NCI-H526 treated with DMSO at 0.1 percent for 48 hours (cell line): ENCODE measurements around the gene RAB4B.
A peak's percentile ranks its signal among the peaks of the same experiment; 100 is the strongest.
"Not testable (repeated sequence)": the region's sequence is repeated elsewhere in the genome, so short reads cannot be mapped to it uniquely, and the experiment has no call there.

Source experiments
- DNase-seq: peaks from one replicate; lab custom pipeline; 2025; lab: John Stamatoyannopoulos, UW

RAB4B gene

DNA sequence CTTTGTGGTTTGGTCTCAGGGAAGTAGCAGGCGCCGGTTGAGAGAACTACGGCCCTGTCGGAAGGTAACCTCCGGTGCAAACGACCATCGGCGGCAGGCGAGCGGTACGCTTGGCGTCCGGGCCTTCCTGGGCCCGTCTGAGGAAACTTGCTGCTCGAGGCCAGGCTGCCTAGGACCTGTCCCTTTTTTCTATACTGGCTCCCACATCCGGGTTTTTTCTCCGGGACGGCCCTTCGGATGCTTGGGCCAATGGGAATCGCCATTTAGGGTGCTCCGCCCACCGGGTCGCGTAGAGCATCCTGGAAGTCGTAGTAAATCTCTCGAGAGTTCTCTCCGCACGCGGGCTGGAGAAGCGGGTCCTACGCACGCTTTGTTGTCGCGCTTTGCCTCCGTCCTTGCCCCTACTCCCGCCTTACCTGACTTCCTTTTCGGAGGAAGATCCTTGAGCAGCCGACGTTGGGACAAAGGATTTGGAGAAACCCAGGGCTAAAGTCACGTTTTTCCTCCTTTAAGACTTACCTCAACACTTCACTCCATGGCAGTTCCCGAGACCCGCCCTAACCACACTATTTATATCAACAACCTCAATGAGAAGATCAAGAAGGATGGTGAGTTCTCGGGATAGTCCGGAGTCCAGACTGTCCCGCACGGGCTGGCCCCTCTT is 27.0 kb upstream of the RAB4B start, which contains the start of gene SNRPA:
SNRPA (plus strand) TSS at position 330 of the 664 bp plus-strand sequence; CDS start at position 536, 206 bp downstream.
- peak; percentile 97 for DNase-seq

DNA sequence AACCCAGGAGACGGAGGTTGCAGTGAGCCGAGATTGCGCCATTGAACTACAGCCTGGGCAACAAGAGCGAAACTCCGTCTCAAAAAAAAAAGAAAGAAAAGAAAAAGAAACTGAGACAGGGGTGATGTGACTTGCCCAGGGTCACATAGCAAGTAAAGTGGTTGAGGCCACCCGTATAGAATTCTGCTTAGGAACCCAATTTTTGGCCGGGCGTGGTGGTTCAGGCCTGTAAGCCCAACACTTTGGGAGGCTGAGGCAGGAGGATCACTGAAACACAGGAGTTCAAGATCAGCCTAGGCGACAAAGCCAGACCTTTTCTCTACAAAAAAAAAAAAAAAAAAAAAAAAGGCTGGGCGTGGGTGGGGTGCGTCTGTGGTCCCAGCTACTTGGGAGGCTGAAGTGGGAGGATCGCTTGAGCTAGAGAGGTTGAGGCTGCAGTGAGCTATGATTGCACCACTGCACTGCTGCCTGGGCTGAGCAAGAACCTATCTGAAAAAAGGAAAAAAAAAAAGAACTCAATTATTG is 25.7 kb upstream of the RAB4B start:
- DNase-seq, result no peak

DNA sequence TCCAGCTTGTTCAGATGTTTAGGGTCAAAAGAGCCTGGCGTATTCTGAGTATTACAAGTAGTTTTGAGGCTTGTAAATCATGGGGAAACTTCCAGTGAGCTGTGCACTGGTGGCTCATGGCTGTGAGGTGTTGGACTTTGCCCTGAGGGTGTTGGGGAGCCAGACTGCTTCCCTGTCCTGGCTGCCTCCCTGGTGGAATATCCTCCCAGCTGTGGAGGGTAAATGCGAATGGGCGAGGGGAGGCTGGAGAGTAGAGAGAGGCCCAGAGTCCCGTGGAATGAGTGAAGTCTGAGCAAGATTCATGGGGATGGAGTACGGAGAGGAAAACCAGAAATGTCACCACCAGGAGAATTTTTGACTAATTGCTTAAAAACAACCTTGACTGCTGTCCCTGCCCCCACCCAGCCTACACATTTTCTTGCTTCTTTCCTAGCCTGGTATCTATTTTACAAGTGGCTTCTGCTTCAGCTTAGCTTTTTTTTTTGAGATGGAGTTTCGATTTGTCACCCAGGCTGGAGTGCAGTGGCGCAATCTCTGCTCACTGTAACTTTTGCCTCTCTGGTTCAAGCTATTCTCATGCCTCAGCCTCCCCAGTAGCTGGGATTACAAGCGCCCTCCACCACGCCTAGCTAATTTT is 23.3 kb upstream of the RAB4B start:
- DNase-seq, result no peak

DNA sequence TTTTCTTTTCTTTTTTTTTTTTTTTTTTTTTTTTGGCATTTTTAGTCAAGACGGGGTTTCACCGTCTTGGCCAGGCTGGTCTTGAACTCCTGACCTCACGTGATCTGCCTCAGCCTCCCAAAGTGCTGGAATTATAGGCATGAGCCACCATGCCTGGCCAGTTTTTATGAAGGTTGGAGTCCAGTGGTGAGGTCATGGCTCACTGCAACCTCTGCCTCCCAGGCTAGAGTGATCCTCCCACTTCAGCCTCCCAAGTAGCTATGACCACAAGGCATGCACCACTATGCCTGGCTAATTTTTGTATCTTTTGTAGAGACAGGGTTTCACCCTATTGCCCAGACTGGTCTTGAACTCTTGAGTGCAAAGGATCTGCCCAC is 22.8 kb upstream of the RAB4B start:
- DNase-seq, result no peak

DNA sequence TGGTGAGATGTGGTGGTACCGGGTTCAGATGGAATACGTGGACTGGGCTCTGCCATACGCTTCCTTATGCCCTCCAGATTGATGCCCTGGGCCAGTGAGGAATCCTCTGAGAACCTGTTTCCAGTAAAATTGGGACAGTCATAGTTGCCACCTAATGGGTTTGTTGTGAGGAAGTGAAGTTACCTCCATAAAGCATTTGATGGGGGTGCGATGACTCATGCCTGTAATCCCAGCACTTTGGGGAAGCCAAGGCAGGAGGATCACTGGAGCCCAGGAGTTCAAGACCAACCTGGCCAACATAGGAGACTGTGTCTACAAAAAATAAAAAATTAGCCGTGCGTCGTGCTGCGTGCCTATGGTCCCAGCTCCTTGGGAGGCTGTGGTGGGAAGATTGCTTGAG is 22.3 kb upstream of the RAB4B start:
- no peak for DNase-seq

DNA sequence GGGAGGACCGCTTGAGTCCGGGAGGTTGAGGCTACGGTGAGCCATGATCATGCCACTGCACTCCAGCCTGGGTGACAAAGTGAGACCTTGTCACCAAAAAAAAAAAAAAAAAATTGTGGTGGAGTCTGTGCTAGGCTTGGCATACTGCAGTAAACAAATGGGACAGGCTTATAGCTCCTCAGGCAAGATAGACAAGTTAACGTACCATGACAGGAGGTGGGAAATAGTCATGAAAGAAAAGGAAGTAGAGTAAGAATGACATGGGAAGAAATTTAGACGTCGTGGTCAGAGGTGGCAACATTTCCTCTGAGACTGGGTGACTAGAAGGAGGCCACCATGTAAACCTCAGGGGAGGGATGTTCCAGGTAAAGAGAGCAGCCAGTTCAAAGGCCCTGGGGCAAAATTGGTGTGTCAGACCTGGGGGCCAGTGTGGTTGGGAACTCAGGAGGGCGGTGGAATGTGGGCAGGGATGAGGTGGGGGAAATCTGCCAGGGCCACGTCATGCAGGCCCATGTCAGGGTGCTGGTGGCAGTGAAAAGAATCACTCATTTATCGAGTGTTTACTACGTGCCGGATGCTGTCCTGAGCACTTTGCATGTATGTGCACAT is 21.4 kb upstream of the RAB4B start:
- DNase-seq, result no peak

DNA sequence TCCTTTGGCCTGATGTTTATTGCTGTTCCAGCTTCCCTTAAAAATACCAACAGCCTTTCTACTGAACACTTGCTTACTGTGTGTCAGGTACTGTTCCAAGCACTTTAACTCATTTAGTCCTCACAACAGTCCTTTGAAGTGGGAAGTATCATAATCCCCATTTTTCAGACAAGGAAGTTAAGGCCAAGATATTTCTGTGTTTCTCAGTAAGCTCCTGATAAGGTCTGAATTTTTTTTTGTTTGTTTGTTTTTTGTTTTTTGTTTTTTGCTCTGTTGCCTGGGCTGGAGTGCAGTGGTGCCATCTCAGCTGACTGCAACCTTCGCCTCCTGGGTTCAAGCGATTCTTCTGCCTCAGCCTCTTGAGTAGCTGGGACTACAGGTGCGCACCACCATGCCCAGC is 19.6 kb upstream of the RAB4B start:
- no peak for DNase-seq

DNA sequence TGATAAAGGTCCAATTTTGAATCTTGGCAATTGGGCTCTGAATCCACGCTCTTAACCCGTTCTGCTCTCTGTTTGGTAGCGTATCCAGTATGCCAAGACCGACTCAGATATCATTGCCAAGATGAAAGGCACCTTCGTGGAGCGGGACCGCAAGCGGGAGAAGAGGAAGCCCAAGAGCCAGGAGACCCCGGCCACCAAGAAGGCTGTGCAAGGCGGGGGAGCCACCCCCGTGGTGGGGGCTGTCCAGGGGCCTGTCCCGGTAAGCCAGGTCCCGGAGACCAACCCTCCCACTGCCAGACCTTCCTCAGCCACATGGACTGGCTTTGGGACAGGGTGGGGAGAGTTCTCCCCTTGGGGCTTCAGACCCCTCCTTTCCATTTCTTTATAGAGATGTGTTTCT is 18.7 kb upstream of the RAB4B start:
- DNase-seq, result no peak

DNA sequence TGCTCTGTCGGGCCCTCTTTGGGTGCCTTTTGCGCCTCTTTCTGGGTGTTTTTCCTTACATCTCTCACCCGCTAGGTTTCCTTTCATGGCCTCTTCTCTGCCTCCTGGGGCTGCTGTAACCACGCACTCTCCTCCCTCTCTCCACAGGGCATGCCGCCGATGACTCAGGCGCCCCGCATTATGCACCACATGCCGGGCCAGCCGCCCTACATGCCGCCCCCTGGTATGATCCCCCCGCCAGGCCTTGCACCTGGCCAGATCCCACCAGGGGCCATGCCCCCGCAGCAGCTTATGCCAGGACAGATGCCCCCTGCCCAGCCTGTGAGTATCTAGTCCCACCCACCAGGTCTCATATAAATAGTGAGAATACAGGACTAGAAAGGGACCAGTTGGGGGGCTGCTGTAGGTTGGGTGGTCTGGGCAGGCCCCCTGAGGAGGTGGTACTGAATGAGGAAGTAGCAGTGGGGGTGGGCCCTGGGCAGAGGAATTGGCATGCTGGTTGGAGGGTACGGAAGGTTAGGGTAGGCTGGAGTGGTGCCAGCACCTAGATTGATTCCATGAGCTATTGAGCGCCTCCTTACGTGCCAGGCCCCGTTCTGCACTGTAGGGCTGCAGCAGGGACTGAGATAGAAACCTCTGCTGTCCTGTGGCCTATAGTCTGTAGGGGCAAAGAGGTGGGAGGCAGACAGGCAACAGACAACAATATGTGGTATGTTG is 15.1 kb upstream of the RAB4B start:
- no peak for DNase-seq

DNA sequence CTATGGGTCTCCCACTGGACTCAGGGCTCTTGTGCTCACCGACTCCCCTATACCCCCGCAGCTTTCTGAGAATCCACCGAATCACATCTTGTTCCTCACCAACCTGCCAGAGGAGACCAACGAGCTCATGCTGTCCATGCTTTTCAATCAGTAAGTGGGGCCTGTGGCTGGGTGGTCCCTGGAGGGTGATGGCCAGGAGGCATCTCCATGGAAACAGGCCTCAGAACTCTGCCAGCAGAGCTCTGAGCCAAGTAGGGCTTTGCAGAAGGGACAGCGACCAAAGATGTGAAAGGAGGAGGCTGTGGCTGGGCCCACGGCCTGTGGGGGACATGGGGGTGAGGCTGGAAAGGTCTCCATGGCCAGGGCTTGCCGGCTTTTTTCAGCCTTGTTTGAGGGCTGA is 14.5 kb upstream of the RAB4B start:
- DNase-seq, result no peak

DNA sequence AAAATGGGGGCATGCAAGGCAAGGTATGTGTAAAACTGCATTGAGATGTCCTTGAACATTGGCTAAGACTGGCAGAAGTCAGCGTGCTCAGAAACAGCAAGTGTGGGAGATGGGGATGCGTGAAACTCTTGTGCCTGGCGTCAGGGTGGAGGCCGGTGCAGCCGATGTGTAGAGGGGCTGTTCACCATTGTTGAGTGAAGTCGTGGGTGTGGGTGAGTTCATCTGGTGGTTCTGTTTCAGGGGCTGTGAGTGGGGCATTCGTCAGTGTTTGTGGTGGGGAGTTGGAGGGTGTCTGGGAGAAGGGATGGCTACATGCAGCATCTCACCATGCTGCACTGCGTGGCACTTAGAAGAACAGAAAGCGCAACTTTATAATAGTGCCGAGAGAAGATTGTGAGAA is 14.1 kb upstream of the RAB4B start:
- no peak for DNase-seq

DNA sequence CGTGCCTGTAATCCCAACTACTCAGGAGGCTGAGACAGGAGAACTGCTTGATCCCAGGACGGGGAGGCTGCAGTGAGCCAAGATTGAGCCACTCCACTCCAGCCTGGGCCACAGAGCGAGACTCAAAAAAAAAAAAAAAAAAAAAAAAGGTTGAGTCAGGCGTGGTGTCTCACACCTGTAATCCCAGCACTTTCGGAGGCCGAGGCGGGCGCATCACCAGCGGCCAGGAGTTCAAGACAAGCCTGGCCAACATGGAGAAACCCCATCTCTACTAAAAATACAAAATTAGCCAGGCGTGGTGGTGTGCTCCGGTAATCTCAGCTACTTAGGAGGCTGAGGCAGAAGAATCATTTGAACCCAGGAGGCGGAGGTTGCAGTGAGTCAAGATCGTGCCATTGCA is 11.7 kb upstream of the RAB4B start:
- not testable (repeated sequence) for DNase-seq

DNA sequence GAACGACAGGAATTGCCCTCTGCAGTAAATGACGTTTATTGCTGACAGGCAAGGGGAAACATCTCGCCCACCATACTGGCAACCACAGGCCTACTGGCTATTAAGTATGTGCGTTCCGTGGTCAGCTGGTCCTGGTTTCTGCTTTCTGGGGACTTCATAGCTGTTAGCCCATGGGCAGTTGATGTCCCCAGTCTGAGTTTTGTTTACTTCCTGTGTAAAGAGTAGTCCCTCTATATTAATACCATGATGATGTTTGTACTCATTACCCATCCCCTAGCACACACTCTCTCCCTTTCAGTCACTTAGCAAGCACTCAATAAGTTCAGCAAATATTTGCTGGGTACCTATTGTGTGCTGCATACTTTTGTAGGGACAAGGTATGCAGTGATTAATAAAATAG is 9.2 kb upstream of the RAB4B start:
- DNase-seq, result no peak

DNA sequence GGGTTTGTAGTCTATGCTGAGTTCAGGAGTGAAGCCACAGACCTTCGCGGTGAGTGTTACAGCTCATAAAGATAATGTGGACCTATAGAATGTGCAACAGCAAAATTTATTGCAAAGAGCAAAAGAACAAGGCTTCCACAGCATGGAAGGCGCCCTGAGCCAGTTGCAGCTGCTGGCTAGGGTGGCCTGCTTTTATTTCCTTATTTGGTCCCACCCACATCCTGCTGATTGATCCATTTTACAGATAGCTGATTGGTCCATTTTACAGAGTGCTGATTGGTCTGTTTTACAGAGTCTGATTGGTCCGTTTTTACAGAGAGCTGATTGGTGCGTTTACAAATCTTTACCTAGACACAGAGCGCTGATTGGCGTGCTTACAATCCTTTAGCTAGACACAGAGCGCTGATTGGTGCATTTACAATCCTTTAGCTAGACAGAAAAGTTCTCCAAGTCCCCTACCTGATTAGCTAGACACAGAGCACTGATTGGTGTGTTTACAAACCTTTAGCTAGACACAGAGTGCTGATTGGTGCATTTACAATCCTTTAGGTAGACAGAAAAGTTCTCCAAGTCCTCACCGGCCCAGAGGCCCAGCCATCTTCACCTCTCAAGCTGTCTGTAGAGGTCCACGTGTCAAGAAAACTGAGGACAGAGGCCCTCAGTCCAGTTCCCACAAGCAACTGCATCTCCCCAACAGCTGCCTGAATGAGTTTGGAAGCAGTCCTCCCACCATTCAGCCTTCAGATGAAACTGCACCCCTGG is 6.8 kb upstream of the RAB4B start:
- not testable (repeated sequence) for DNase-seq

DNA sequence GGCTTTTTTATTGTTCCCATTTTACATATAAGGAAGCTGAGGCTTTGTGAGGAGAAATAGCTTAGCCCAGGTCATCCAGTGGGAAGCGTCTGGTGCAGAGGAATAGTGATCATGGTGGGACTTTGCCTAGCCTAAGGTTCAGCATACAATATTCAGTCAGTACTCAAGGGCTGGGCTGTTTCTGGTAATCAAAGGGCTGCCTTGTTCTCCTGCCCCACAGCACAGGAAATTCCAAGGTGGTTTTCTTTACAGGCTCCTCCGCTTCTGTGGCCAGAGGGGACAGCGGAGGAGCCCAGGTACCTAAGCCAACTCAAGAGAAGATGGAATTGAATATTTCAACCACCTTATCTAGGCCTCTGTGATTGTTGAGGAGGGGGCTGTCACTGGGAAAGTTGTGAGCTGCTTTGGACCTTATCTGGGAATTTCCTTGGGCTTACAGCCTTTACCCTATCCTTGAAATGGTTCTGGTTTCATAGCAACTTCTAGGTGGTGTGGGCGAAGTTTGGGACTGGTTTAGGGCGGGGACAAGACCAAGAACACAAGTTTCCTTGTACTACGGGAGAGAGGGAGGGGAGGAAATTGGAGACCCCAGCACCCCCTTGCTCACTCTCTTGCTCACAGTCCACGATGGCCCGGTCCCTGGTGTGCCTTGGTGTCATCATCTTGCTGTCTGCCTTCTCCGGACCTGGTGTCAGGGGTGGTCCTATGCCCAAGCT is 3.0 kb upstream of the RAB4B start, which contains the start of gene MIA:
MIA (plus strand) TSS at position 606 of the 716 bp plus-strand sequence; CDS start at position 628, 22 bp downstream.
- DNase-seq, result no peak

DNA sequence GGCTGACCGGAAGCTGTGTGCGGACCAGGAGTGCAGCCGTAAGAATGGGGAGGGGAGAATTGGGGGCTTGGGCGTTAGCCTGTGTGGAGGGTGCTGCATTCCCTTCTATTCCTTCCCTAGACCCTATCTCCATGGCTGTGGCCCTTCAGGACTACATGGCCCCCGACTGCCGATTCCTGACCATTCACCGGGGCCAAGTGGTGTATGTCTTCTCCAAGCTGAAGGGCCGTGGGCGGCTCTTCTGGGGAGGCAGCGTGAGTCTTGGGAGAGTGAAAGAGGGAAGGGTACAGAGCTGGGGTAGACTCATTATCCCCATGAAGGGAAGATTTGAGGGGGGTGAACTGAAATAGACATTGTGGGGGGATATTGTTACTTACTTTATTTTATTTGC is 2.4 kb upstream of the RAB4B start:
- no peak for DNase-seq

DNA sequence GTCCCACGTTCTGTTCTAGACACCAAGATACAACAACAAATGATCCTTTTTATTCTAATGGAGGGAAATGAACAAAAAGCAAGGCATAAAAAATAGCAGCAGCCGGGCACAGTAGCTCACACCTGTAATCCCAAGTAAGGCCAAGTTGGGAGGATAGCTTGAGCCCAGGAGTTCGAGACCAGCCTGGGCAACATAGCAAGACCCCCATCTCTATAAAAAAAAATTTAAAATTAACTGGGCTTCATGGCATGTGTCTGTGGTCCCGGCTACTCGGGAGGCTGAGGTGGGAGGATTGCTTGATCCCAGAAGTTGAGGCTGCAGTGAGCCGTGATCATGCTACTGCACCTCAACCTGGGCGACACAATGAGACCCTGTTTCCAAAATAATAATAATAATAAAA is 1.7 kb upstream of the RAB4B start:
- DNase-seq, result no peak

DNA sequence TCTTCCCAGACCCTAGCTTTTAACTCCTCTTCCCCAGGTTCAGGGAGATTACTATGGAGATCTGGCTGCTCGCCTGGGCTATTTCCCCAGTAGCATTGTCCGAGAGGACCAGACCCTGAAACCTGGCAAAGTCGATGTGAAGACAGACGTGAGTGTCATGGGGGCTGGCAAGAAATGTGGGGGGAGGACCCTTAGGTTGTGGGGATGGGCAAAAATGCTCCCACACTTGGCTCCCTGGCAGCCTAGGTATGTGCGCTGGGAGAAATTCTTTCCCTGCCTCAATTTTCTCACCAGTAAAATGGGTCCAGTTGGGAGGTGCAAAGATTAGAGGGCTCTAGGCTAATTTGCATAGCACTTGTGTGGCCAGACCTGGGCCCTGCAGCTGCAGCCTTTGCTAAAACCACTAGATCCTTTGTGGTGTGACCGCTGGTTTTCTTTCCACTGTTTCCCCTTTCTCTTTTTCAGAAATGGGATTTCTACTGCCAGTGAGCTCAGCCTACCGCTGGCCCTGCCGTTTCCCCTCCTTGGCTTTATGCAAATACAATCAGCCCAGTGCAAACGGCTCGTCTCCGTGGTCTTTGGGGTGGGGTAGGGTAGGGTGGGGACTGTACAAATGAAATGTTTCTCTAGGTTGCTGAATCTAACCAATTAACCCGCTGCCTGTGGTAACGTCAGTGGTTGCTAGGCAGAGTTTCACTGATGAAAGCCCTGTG is 959 bp upstream of the RAB4B start:
- DNase-seq, result peak; percentile 98

DNA sequence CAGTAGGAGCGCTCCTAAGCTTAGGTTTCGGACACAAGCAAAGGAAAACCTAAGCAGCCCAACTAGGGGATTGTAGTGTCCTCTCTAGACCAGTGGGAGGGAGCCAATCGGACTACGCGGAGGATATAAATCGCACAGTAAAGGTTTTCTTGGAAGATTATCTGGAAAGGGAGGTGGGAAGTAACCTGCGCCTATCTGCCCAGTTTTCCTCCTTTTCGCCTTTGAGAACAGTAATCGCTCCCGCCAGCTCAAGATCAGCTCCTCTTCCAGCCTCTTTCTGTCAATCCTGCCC is 456 bp upstream of the RAB4B start:
- DNase-seq, result no peak

DNA sequence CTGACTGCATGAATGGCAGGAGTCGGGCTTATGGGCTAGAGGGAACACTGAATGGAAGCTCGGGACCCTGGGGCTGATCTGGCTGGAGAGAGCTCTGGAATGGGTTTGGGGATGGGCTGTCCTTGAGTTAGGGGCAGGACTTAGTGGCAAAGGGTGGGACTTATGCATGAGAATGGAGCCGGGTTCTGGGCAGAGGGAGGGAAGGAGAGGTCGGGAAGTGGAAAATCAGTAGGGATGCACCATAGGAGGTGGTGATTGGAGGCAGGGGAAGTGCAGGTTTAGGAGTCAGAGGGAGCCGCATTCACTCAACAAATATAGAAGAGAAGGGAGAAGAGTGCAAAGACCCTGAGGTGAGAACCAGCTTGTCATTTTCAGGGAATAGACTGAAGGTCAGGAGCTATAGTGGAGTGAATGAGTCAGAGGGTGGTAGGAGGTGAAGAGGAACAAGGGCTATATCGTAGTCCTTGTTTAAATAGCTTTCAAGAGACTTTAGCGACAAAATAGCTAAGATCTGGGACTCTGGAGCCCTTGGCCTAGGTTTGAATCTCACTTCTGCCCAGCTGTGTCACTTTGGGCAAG is 748 bp downstream of the RAB4B start:
- DNase-seq, result no peak
